ENCODE results near the gene WNT9B.

DNA sequence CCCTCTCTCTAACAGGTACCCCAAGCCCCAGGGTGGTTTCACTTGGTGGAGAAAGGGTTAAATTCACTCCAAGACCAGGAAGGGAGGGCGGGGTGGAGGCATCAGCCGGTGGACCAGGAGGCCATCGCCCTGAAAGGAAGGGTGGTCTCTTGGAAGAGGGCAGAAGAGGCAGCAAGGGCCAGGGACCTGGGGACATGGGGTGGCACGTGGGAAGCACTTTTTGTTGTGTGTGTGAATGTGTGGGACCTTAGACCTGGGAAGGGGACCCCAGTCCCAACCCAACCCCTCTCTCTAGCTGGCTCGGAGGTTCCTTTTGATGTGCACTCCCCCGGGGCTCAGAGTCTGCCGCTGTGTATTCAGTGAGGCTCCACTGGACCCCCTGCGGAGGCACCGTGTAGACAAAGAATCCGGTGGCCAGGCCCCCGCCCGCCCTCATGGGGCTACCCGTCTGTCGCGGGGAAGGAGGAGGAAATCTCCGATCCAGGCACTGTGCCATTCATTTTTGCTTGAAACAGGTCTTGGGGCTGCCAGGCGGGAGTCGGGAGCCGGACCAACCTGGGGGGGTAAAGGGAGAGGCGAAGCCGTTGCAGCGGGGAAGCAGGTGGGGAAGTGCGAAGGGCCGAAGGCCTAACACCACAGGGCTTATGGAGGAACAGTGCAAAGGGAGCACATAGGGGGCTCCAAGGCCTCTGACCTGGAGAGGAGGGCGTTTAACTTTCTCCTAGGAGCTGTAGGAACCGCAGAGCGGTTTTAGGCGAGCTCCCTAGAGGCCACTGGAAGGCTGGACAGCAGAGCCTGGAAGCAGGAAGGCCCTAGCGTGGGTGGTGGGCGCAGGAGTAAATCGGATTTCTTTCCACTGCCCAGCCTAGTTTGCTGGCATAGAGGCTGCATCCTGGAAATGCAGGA, 29.6 kb upstream of the WNT9B start:
- TF ChIP-seq, protein P1, sequence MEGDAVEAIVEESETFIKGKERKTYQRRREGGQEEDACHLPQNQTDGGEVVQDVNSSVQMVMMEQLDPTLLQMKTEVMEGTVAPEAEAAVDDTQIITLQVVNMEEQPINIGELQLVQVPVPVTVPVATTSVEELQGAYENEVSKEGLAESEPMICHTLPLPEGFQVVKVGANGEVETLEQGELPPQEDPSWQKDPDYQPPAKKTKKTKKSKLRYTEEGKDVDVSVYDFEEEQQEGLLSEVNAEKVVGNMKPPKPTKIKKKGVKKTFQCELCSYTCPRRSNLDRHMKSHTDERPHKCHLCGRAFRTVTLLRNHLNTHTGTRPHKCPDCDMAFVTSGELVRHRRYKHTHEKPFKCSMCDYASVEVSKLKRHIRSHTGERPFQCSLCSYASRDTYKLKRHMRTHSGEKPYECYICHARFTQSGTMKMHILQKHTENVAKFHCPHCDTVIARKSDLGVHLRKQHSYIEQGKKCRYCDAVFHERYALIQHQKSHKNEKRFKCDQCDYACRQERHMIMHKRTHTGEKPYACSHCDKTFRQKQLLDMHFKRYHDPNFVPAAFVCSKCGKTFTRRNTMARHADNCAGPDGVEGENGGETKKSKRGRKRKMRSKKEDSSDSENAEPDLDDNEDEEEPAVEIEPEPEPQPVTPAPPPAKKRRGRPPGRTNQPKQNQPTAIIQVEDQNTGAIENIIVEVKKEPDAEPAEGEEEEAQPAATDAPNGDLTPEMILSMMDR (conservative IDR thresholded peaks at IDR 0.05; ENCODE audit: low read depth in 2 of 2), result no peak
- TF ChIP-seq EZH2 (IDR thresholded peaks at IDR 0.05; ENCODE audit: low read depth, unreplicated experiment) (no peak), JUNB (IDR thresholded peaks at IDR 0.05; ENCODE audit: unreplicated experiment) (no peak), POLR2AphosphoS5 (IDR thresholded peaks at IDR 0.05; ENCODE audit: low read depth) (no peak), REST (IDR thresholded peaks at IDR 0.05; ENCODE audit: unreplicated experiment) (no peak), NANOG (IDR thresholded peaks at IDR 0.05; ENCODE audit: borderline replicate concordance) (no peak)
- TF ChIP-seq, protein P2, sequence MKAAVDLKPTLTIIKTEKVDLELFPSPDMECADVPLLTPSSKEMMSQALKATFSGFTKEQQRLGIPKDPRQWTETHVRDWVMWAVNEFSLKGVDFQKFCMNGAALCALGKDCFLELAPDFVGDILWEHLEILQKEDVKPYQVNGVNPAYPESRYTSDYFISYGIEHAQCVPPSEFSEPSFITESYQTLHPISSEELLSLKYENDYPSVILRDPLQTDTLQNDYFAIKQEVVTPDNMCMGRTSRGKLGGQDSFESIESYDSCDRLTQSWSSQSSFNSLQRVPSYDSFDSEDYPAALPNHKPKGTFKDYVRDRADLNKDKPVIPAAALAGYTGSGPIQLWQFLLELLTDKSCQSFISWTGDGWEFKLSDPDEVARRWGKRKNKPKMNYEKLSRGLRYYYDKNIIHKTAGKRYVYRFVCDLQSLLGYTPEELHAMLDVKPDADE (IDR thresholded peaks at IDR 0.05), result no peak

Measured in GM23338 (cell line).